K562 (cell line): ENCODE results near the gene IGDCC3. TPM values are rescaled to one million over a fixed set of nuclear protein-coding genes. Genes with fewer than 3 reads are reported as not detected.

Experiments
- E2F3 ChIP-seq: fragments of 250-450 bp; sonication (Bioruptor Pico); IDR thresholded peaks from 2 replicates; pipeline ENCODE4 v1.4.0; 2020; ENCODE audit warnings: mild to moderate bottlenecking
- GABPB1 ChIP-seq: sonication (generic); formaldehyde crosslinking; IDR thresholded peaks from 2 replicates; pipeline ENCODE4 v1.8.0; 2022; ENCODE audit warnings: mild to moderate bottlenecking, missing genetic modification reagents
- JUN ChIP-seq, 2 experiments: sonication (generic) in 1 of 2; formaldehyde crosslinking in 1 of 2; IDR thresholded peaks; 2 replicates each; pipeline versions ENCODE4 v1.6.1 to v1.8.0; 2012 to 2022; ENCODE audit warnings: borderline replicate concordance in 2 of 2, mild to moderate bottlenecking in 2 of 2, improper control_type of control experiment in 1 of 2, low read depth in 1 of 2, low read length in 1 of 2, missing genetic modification reagents in 1 of 2
- MYC ChIP-seq, 2 experiments: fragments of 250-450 bp in 1 of 2; sonication (Bioruptor Pico) in 1 of 2; IDR thresholded peaks; 2 replicates each; pipeline versions ENCODE4 v1.5.1 to v1.6.1; 2012 to 2021; ENCODE audit warnings: low read depth in 2 of 2, borderline replicate concordance in 1 of 2, improper control_type of control experiment in 1 of 2, low read length in 1 of 2, mild to moderate bottlenecking in 1 of 2, moderate library complexity in 1 of 2
- NR3C1 ChIP-seq: sonication (generic); formaldehyde crosslinking; IDR thresholded peaks from 2 replicates; pipeline ENCODE4 v1.8.1; 2022; ENCODE audit warnings: missing genetic modification reagents
- SRF ChIP-seq, 2 experiments: fragments of 250-450, 450-650 bp in 1 of 2; sonication (Bioruptor Pico) in 1 of 2; sonication (generic) in 1 of 2; formaldehyde crosslinking; IDR thresholded peaks; 2 replicates each; pipeline versions ENCODE4 v1.5.0 to v1.5.1; 2020 to 2022; ENCODE audit warnings: mild to moderate bottlenecking in 1 of 2, missing genetic modification reagents in 1 of 2
- ZC3H8 ChIP-seq: fragments of 450-650 bp; IDR thresholded peaks from 2 replicates; pipeline ENCODE4 v1.6.1; 2017
- ZKSCAN8 ChIP-seq: fragments of 200-800 bp; sonication (Bioruptor generic); IDR thresholded peaks from 2 replicates; pipeline ENCODE4 v1.6.1; 2016; ENCODE audit warnings: missing genetic modification characterization, missing compliant biosample characterization
- ZNF239 ChIP-seq: fragments of 250-450 bp; sonication (Bioruptor Pico); IDR thresholded peaks from 2 replicates; pipeline ENCODE4 v1.4.0; 2020; ENCODE audit warnings: mild to moderate bottlenecking
- ZNF589 ChIP-seq: fragments of 200-800 bp; sonication (Bioruptor generic); IDR thresholded peaks from 2 replicates; pipeline ENCODE4 v1.6.1; 2016; ENCODE audit warnings: low read depth, missing genetic modification characterization, missing compliant biosample characterization
- ZNF76 ChIP-seq: fragments of 250-450 bp; sonication (Bioruptor Pico); IDR thresholded peaks from 2 replicates; pipeline ENCODE4 v1.4.0; 2020; ENCODE audit warnings: mild to moderate bottlenecking, moderate library complexity, borderline replicate concordance
- ZNF77 ChIP-seq: fragments of 250-450 bp; sonication (Bioruptor Pico); IDR thresholded peaks from 2 replicates; pipeline ENCODE4 v1.5.0; 2020
- polyA plus RNA-seq, 8 experiments: library from polyadenylated mRNA; depleted of rRNA in 4 of 8; stranded (reverse) in 5 of 8; unstranded in 3 of 8; fragments of >200 nt; fragmentation: Nextera tagmentation in 2 of 8; fragmentation: Illumina TruSeq in 1 of 8; extraction: Ambion mirVana in 2 of 8; extraction: Trizol in 1 of 8; gene quantifications; 2 replicates each; pipeline versions ENCODE4 v1.2.1 to v1.2.3, GENCODE V29; 2011 to 2014; ENCODE audit warnings: inconsistent platforms in 1 of 8, missing spikeins in 1 of 8
- total RNA-seq, 7 experiments: library from RNA; depleted of rRNA in 6 of 7; stranded (reverse); fragments of >200 nt in 6 of 7; fragmentation: Illumina TruSeq in 2 of 7; extraction: Trizol in 2 of 7; gene quantifications; 2 replicates each; pipeline versions ENCODE4 v1.2.1 to v1.2.3, GENCODE V29; 2011 to 2021; ENCODE audit warnings: low replicate concordance in 1 of 7
- TF ChIP-seq, protein P1 (sequence below): fragments of 250-450 bp; sonication (Bioruptor Pico); IDR thresholded peaks from 2 replicates; pipeline ENCODE4 v1.5.0; 2022; ENCODE audit warnings: mild to moderate bottlenecking
- TF ChIP-seq, protein P2 (sequence below): fragments of 450-650 bp; IDR thresholded peaks from 2 replicates; pipeline ENCODE4 v1.6.1; 2016; ENCODE audit warnings: antibody characterized with exemption
- TF ChIP-seq, protein P3 (sequence below): sonication (generic); formaldehyde crosslinking; IDR thresholded peaks from 2 replicates; pipeline ENCODE4 v1.8.1; 2023; ENCODE audit warnings: missing genetic modification reagents, mild to moderate bottlenecking, borderline replicate concordance
- TF ChIP-seq, protein P4 (sequence below): sonication (generic); formaldehyde crosslinking; IDR thresholded peaks from 2 replicates; pipeline ENCODE4 v1.8.0; 2022; ENCODE audit warnings: mild to moderate bottlenecking, missing genetic modification reagents

Gene IGDCC3
- total and polyA plus RNA-seq, 9 of the 15 experiments (the other 6 are each of a cell fraction or from before 2014, with no cell fraction given), result not detected

DNA sequence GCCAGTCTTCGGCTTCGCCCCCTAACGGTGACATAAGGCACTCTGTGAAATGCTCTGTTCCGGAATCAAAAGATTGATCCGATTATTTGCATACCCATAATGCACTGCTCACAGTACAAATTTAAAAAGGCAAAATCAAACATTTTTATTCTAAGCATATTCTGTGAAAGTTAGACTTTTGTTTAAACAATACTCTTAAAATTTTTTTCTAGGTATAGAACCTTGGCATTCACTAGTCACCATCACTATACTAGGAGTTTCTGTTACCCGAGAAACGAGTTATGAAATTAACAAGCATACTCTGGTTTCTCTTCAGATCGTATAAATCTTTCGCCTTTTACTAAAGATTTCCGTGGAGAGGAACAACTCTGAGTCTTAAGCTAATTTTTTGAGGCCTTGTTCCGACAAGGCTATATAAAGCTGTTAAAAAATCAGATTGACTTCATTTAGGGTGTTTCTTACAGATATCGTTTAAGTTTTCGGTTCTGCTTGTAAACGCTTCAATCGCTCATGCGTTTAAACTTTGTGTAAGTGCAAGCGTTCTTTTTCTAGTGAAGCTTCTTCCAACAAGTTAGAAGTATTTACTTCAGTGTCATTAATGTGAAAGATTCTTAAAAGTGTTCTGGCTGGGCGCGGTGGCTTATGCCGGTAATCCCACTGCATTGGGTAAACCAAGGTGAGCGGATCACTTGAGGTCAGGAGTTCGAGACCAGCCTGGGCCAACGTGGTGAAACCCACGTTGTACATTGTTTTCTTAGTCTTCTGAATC lies 73.2 kb downstream of the IGDCC3 start, which contains the start of gene RNU5B-1 (continued):
- peak; percentile 80 for TF ChIP-seq E2F3 (CRISPR knock-in tag)
- TF ChIP-seq MYC (IDR thresholded peaks at IDR 0.05; ENCODE audit: low read depth, low read length), result peak; percentile 43; the same call in 1 of the 2 replicates
- TF ChIP-seq MYC (CRISPR knock-in tag; IDR thresholded peaks at IDR 0.05; ENCODE audit: borderline replicate concordance, low read depth), result peak; percentile 80; the same call in 1 of the 2 replicates
- 0 out of 2 replicates have a peak, but pooled peaks have one; percentile 29 for TF ChIP-seq JUN (IDR thresholded peaks at IDR 0.05; ENCODE audit: borderline replicate concordance, low read depth, low read length)
- TF ChIP-seq JUN (CRISPR knock-in tag; IDR thresholded peaks at IDR 0.05; ENCODE audit: borderline replicate concordance), result no peak
- peak; percentile 90 for TF ChIP-seq ZNF589
- peak; percentile 69 for TF ChIP-seq GABPB1 (CRISPR knock-in tag)
- peak; percentile 100 for TF ChIP-seq ZC3H8
- TF ChIP-seq, protein P1, sequence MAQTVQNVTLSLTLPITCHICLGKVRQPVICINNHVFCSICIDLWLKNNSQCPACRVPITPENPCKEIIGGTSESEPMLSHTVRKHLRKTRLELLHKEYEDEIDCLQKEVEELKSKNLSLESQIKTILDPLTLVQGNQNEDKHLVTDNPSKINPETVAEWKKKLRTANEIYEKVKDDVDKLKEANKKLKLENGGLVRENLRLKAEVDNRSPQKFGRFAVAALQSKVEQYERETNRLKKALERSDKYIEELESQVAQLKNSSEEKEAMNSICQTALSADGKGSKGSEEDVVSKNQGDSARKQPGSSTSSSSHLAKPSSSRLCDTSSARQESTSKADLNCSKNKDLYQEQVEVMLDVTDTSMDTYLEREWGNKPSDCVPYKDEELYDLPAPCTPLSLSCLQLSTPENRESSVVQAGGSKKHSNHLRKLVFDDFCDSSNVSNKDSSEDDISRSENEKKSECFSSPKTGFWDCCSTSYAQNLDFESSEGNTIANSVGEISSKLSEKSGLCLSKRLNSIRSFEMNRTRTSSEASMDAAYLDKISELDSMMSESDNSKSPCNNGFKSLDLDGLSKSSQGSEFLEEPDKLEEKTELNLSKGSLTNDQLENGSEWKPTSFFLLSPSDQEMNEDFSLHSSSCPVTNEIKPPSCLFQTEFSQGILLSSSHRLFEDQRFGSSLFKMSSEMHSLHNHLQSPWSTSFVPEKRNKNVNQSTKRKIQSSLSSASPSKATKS (CRISPR knock-in tag), result peak; percentile 95
- TF ChIP-seq, protein P2, sequence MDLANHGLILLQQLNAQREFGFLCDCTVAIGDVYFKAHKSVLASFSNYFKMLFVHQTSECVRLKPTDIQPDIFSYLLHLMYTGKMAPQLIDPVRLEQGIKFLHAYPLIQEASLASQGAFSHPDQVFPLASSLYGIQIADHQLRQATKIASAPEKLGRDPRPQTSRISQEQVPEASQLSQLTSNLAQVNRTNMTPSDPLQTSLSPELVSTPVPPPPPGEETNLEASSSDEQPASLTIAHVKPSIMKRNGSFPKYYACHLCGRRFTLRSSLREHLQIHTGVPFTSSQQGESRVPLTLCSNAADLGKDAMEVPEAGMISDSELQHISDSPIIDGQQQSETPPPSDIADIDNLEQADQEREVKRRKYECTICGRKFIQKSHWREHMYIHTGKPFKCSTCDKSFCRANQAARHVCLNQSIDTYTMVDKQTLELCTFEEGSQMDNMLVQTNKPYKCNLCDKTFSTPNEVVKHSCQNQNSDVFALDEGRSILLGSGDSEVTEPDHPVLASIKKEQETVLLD, result no peak; the same call in 1 of the 2 replicates
- TF ChIP-seq, protein P3, sequence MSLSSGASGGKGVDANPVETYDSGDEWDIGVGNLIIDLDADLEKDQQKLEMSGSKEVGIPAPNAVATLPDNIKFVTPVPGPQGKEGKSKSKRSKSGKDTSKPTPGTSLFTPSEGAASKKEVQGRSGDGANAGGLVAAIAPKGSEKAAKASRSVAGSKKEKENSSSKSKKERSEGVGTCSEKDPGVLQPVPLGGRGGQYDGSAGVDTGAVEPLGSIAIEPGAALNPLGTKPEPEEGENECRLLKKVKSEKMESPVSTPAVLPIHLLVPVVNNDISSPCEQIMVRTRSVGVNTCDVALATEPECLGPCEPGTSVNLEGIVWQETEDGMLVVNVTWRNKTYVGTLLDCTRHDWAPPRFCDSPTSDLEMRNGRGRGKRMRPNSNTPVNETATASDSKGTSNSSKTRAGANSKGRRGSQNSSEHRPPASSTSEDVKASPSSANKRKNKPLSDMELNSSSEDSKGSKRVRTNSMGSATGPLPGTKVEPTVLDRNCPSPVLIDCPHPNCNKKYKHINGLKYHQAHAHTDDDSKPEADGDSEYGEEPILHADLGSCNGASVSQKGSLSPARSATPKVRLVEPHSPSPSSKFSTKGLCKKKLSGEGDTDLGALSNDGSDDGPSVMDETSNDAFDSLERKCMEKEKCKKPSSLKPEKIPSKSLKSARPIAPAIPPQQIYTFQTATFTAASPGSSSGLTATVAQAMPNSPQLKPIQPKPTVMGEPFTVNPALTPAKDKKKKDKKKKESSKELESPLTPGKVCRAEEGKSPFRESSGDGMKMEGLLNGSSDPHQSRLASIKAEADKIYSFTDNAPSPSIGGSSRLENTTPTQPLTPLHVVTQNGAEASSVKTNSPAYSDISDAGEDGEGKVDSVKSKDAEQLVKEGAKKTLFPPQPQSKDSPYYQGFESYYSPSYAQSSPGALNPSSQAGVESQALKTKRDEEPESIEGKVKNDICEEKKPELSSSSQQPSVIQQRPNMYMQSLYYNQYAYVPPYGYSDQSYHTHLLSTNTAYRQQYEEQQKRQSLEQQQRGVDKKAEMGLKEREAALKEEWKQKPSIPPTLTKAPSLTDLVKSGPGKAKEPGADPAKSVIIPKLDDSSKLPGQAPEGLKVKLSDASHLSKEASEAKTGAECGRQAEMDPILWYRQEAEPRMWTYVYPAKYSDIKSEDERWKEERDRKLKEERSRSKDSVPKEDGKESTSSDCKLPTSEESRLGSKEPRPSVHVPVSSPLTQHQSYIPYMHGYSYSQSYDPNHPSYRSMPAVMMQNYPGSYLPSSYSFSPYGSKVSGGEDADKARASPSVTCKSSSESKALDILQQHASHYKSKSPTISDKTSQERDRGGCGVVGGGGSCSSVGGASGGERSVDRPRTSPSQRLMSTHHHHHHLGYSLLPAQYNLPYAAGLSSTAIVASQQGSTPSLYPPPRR (CRISPR knock-in tag), result peak; percentile 98; the same call in 1 of the 2 replicates
- TF ChIP-seq ZKSCAN8 (CRISPR knock-in tag), result peak; percentile 89
- peak; percentile 6; the same call in 1 of the 2 replicates for TF ChIP-seq ZNF76 (CRISPR knock-in tag)
- TF ChIP-seq SRF (CRISPR knock-in tag; IDR thresholded peaks at IDR 0.05), result peak in 1 of 2 experiments; percentile 95; a peak in 2 of 4 replicates
- TF ChIP-seq ZNF239 (CRISPR knock-in tag), result peak; percentile 68
- no peak for TF ChIP-seq NR3C1
- TF ChIP-seq ZNF77 (CRISPR knock-in tag), result peak; percentile 96
- TF ChIP-seq, protein P4, sequence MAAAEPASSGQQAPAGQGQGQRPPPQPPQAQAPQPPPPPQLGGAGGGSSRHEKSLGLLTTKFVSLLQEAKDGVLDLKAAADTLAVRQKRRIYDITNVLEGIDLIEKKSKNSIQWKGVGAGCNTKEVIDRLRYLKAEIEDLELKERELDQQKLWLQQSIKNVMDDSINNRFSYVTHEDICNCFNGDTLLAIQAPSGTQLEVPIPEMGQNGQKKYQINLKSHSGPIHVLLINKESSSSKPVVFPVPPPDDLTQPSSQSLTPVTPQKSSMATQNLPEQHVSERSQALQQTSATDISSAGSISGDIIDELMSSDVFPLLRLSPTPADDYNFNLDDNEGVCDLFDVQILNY (CRISPR knock-in tag), result peak; percentile 95
